NCI-H1930 (cell line): ENCODE data around the gene CFAP410.

Experiments used
- DNase-seq, 2 experiments: peaks; one replicate each; lab custom pipeline; 2025; lab: John Stamatoyannopoulos, UW

CFAP410 gene

GRCh38 chr21:44338971-44339910, at the start of gene CFAP410:
CFAP410 (minus strand) TSS chr21:44339390; CDS start chr21:44339194, 196 bp downstream.
- DNase-seq: peak; percentile 89 to 93

DNA sequence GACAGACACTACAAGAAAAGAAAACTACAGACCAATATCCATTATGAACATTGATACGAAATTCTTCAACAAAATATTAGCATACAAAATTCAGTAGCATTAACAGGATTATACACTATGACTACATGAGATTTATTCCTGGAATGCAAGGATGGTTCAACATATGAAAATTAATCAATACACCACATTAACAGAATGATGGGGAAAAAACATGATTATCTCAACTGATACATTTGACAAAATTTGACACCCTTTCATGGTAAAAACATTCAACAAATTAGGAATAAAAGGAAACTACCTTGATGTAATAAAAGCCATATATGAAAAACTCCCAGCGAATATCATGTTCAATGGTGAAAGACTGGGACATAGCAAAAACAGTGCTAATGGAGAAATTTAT, 45.8 kb upstream of the CFAP410 start:
- no peak for DNase-seq

GRCh38 chr21:44383216-44383615, 44.0 kb upstream of the CFAP410 start:
- DNase-seq: no peak

DNA sequence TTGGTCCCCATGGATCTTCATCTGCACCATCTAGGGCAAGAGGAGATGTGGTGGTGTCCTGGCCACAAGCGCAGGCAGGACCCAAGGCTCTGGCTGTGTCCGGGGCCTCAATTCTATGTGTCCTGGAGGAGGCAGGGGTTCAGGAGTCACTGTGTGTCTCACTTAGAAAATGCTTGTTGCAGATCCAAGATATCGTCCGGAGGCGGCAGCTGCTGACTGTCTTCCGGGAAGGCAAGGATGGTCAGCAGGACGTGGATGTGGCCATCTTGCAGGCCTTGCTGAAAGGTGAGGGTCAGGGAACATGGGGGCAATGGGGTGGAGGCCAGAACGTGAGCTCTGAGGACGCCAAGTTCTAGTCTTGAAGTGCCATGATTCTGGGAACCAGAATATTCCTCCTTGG, 43.3 kb upstream of the CFAP410 start:
- DNase-seq: no peak

GRCh38 chr21:44381874-44382273, 42.7 kb upstream of the CFAP410 start:
- no peak for DNase-seq

GRCh38 chr21:44380876-44381275, 41.7 kb upstream of the CFAP410 start:
- DNase-seq: no peak

DNA sequence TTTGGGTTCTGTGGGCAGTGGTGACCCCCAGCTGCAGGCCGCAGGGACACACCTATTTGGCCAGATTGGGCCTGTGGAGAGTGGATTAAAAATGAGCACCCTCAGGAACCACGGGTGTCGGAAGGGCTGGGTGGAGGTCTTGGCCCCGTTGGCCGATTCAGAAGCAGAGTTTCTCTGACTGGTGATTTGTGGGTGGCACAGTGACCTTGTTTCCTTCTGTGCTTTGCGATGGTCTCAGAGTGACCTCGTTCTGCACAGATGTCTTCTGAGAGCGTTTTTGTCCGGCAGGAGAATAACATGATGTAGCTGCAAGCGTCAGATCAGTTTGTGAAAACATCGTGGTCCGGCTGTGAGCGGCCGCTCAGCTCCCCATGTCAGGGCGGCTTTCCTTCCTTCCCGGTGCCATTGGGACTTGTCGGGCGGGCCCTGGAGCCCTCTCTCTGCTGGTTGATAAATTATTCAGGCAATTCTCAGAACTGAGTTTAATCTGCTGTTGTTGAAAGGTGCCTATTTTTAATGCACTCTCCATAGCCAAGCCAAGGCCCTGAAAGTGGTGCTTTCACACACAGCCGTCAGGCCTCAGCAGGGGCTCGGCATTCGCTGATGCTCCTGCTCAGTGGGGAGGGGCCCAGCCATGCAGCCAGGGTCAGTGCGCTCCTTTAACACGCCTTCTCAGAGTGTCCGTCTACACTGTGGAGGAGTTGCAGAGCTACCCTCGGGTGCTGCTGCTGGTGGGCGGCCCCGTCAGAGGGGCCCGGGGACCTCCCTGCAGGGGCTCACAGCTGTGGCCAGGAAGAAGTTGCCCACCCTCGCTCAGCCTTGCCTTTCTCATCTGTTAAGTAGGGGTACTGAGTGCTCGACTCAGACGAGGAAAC, 41.0 kb upstream of the CFAP410 start:
- DNase-seq: no peak

DNA sequence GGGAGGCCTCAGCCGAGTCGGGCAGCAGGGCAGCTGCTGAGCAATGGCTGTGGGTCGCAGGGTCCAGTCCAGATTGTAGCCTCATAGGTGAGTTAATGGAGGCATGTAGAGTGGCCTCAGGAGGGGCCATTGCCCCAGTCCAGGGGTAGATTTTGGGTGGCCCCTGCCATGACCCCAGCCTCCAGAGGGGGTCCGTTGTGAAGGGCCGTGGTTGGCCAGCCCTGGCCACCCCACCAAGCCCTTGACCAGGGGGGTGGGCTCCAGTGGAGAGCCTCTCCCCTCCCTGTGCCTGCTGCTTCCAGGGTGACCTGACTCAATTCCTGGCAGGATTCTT, 40.3 kb upstream of the CFAP410 start:
- no peak for DNase-seq

- no peak for DNase-seq
Measured at GRCh38 chr21:44378646-44379514, 39.7 kb upstream of the CFAP410 start.

- DNase-seq: no peak
Measured at GRCh38 chr21:44377922-44378645, 38.9 kb upstream of the CFAP410 start.

DNA sequence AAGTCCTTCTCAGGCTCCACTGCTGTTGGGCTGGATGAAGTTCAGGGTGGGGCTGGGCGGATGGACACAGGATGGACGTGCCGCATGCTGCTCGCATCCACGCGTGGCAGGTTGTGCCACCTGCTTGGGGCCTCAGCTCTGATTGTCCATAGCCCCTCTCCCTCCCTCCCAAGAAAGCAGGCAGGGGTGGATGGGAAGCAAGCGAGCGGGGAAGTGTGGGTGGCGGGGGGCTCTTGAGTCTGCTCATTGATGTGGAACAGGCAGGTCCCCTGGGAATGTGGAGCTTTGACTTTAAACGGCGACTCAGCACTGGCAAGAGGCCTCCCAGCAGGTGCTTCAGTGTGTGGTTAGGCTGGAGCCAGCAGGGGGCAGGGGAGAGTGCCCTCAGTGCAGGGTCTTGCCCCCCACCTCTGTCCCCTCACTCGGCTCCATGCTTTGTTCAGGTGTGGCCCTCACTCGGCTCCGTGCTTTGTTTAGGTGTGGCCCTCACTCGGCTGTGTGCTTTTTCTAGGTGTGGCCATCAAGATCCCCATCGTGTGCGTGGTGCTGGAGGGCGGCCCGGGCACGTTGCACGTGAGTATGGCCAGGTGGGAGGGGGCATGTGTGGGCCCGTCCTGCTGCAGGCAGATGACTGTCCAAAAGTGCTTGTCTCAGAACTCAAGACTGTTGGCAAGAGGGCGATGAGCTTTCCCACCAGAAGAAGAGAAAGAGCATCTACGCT, 38.2 kb upstream of the CFAP410 start:
- no peak for DNase-seq

- DNase-seq: no peak
Measured at GRCh38 chr21:44376606-44377005, 37.4 kb upstream of the CFAP410 start.

DNA sequence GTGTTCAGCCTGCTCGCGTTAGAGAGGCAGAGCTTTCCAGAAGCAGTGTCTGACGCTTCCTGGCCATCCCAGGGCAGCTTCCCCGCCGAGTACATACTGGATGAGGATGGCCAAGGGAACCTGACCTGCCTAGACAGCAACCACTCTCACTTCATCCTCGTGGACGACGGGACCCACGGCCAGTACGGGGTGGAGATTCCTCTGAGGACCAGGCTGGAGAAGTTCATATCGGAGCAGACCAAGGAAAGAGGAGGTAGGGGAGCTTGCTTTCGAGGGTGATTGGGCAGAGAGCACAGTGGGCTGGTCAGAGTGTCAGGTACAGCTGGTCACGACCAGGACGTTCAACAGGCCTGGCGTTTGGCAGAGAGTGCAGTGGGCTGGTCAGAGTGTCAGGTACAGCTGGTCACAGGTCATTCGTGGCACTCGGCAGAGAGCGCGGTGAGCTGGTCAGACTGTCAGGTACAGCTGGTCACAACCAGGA, 36.6 kb upstream of the CFAP410 start:
- no peak for DNase-seq

- DNase-seq: no peak
Measured at GRCh38 chr21:44375281-44375651, 36.1 kb upstream of the CFAP410 start.

- DNase-seq: no peak
Measured at GRCh38 chr21:44374601-44375280, 35.6 kb upstream of the CFAP410 start.

DNA sequence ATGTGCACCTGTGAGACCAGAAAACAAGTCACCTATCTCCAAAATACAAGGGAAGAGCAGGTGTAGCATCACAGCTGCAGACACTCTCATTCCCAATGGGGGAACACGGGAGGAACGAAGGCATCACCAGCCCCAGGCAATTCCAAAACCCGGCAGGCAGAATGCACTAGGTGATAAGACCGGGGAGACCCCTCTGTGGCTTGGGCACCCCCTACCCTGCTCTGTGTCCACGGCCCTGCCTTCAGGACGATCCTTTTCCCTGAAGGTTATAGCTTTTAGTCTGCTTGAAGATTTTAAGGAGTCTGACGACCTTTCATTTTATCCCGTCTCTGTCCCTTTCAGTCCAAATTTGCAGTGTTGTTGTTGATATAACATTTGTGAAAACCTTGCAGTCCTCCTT, 33.4 kb upstream of the CFAP410 start:
- no peak for DNase-seq

DNA sequence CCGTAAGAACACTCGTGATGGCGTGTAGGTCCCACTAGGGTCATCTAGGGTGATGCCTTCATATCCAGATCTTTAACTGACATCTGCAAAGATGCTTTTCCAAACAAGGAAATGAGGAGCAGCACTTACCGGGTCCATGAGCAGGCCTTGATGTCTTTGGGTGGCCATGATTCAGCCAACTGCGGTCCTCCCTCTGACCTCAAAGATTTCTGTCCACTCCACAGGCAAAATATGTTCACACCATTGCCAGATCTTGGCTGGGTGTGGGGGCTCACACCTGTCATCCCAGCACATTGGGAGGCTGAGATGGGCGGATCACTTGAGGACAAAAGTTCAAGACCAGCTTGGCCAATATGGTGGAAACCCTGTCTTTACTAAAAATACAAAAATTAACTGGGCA, 32.4 kb upstream of the CFAP410 start:
- DNase-seq: no peak

DNA sequence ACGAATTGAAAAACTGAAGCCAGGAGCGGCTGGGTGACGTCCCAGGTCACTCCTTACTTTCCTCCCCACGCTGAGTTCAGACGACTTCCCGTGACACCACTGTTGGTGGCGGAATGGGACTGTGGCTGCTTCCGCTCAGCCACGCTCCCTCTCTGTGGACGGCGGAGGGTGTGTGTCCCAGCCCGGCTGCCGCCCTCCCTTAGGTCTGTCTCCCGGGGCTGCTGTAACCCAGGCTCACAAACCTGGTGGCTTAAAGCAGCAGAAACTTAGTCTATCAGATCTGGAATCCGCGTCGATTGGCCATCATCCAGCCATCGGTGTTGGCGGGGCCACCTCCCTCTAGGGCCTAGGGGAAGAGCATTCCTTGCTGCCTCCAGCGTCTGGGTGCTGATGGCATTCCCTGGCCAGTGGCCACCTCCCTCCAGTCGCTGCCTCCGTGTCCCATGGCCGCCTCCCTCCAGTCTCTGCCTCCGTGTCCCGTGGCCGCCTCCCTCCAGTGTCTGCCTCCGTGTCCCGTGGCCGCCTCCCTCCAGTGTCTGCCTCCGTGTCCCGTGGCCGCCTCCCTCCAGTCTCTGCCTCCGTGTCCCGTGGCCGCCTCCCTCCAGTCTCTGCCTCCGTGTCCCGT, 31.7 kb upstream of the CFAP410 start:
- no peak for DNase-seq

GRCh38 chr21:44370027-44370735, 31.0 kb upstream of the CFAP410 start:
- DNase-seq: no peak
